NCI-H1694 (cell line): ENCODE results near the gene CEP126.

Source experiments
- DNase-seq: peaks from one replicate; lab custom pipeline; 2025; lab: John Stamatoyannopoulos, UW

The CEP126 gene

GRCh38 chr11:102014756-102015155 lies 99.9 kb downstream of the CEP126 start:
- DNase-seq: no peak

- no peak for DNase-seq
Observed at GRCh38 chr11:102017026-102017425, 102.2 kb downstream of the CEP126 start.

GRCh38 chr11:102026217-102026616 lies 111.4 kb downstream of the CEP126 start:
- no peak for DNase-seq

GRCh38 chr11:102026959-102027358 lies 112.1 kb downstream of the CEP126 start:
- DNase-seq: no peak

- no peak for DNase-seq
Observed at GRCh38 chr11:102036757-102037156, 121.9 kb downstream of the CEP126 start.

GRCh38 chr11:102046841-102047240 lies 132.0 kb downstream of the CEP126 start:
- DNase-seq: no peak

GRCh38 chr11:102047305-102047924 lies 132.6 kb downstream of the CEP126 start, which contains the start of gene CFAP300:
Gene CFAP300, plus strand, starts transcription at chr11:102047437. Its CDS starts 34 bp downstream, at chr11:102047471.
- no peak for DNase-seq
